GM21526 (cell line): ENCODE measurements around the gene LEF1.

Experiments used
- ATAC-seq: cut with Tn5 transposase; IDR thresholded peaks from one replicate; pipeline ENCODE4 v1.9.1; 2021; ENCODE audit warnings: moderate library complexity; ENCODE audit not compliant: unreplicated experiment, low FRiP score

The LEF1 gene

GRCh38 chr4:108008721-108009120, 160.0 kb downstream of the LEF1 start:
- no peak for ATAC-seq

- no peak for ATAC-seq
These were observed 160.7 kb downstream of the LEF1 start for GRCh38 chr4:108007984-108008383.

GRCh38 chr4:108006361-108006760, 162.4 kb downstream of the LEF1 start:
- no peak for ATAC-seq

- no peak for ATAC-seq
These were observed 162.9 kb downstream of the LEF1 start for GRCh38 chr4:108005807-108006206.

- ATAC-seq = no peak
These were observed 164.1 kb downstream of the LEF1 start for GRCh38 chr4:108004646-108005045.

- ATAC-seq = no peak
These were observed 164.7 kb downstream of the LEF1 start for GRCh38 chr4:108003982-108004515.

GRCh38 chr4:108001540-108002135, 167.1 kb downstream of the LEF1 start:
- no peak for ATAC-seq

GRCh38 chr4:107999932-108000539, 168.7 kb downstream of the LEF1 start:
- no peak for ATAC-seq

GRCh38 chr4:107997794-107998193, 170.9 kb downstream of the LEF1 start:
- no peak for ATAC-seq
